Measurements from ENCODE around the gene DNM3.

DNA sequence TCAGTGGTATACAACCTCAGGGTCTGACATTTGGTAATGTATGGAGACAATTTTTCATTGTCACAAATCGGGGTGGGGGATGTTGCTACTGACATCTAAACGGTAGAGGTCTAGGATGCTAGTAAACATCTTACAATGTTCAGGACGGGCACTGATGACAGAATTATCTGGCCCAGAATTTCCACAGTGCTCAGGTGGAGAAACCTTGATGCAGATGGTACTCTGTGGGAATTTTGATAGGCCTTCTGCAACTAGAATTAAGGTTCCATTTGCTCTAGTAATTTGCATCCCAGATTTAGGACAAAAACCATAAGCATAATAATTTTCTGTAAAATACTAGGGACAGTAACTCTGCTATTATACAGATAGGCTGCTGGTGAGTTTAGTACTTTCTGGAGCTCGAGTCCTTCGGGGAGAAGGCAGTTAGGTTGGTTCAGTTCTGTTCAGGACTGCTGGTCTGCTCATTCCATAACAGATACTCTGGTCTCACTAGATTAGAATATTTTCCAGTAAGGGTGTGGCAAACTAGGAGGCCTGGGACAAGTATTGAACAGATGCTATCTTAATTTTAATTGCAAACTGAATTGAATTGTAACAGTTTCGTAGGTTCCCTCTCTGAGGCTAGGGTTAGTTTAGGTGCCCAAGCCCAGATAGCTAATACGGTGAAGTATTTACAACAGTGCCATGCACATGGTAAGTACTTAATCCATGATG lies 48.5 kb upstream of the DNM3 start:
- TF ChIP-seq, protein P1, sequence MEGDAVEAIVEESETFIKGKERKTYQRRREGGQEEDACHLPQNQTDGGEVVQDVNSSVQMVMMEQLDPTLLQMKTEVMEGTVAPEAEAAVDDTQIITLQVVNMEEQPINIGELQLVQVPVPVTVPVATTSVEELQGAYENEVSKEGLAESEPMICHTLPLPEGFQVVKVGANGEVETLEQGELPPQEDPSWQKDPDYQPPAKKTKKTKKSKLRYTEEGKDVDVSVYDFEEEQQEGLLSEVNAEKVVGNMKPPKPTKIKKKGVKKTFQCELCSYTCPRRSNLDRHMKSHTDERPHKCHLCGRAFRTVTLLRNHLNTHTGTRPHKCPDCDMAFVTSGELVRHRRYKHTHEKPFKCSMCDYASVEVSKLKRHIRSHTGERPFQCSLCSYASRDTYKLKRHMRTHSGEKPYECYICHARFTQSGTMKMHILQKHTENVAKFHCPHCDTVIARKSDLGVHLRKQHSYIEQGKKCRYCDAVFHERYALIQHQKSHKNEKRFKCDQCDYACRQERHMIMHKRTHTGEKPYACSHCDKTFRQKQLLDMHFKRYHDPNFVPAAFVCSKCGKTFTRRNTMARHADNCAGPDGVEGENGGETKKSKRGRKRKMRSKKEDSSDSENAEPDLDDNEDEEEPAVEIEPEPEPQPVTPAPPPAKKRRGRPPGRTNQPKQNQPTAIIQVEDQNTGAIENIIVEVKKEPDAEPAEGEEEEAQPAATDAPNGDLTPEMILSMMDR (IDR thresholded peaks at IDR 0.05; ENCODE audit: insufficient read depth, low read length, poor library complexity, severe bottlenecking): no peak
- TF ChIP-seq EZH2phosphoT487 (conservative IDR thresholded peaks at IDR 0.05; ENCODE audit: low read length): no peak
